ENCODE results near the gene DTNB. TPM values are rescaled to one million over a fixed set of nuclear protein-coding genes. Genes with fewer than 3 reads are reported as not detected.
A peak's percentile ranks its signal among the peaks of the same experiment; 100 is the strongest.

Gene DTNB
- polyA plus RNA-seq, 1 of the 3 experiments (the other 2 are of a cell fraction) = 15.3 TPM

DNA sequence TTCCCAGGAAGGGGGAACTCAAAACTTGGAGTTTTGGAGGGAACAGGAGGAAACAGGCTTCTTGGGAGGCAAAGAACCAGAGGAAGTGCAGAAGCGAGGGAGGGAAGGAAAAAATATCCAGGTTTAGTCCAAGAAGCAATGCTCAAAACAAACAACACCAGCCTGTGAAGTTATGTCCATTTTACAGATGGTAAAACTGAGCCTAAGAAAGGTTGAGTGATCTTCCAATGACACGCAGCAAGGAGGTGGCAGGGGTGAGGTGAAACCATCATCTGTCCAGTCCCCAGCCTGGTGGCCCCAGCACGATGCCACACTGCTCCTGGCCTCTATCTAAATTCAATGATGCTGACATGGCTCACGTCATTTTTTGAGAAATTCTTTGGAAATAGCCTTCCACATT is 342.4 kb downstream of the DTNB start:
- no peaks in the 10 kb centered on the region for H3K27me3 ChIP-seq (ENCODE audit: insufficient read depth)
- H3K79me2 ChIP-seq (ENCODE audit: insufficient read depth) = peaks cover 12% of the 10 kb centered on the region
- no peaks in the 10 kb centered on the region for H3F3A ChIP-seq (replicated peaks; ENCODE audit: insufficient read depth)
- no peak overlapping the region for H3K9ac ChIP-seq
- H3K36me3 ChIP-seq (replicated peaks in 1 of 2; ENCODE audit: control insufficient read depth in 1 of 2, insufficient read depth in 2 of 2, low read length in 1 of 2) = peaks cover 0 to 13% of the 10 kb centered on the region in 2 experiments
- no peak overlapping the region for H3K4me3 ChIP-seq (ENCODE audit: low read depth in 2 of 2, low read length in 1 of 2)
- CTCF ChIA-PET = interaction anchor here (1.3 to 11.3 kb wide), 3 partner anchors 22 to 103 kb away, joined by 3 to 117 read pairs (median 10); no protein-coding TSS in a partner anchor
- no peak for DNase-seq
- 86% methylated on average over 4 of the region's 4 CpGs for WGBS (ENCODE audit: low lambda C conversion rate)
- H3K4me1 ChIP-seq (ENCODE audit: control insufficient read depth in 1 of 2, insufficient read depth in 2 of 2, low read depth in 1 of 2, low read length in 1 of 2) = peaks cover 0 to 58% of the 10 kb centered on the region in 2 experiments; a peak in 2 of 4 replicates
- no peak overlapping the region for H3K4me2 ChIP-seq
- H3K9me2 ChIP-seq = no peaks in the 10 kb centered on the region
- TF ChIP-seq TEAD4 (IDR thresholded peaks at IDR 0.05; ENCODE audit: borderline replicate concordance, insufficient read depth) = no peak
- TF ChIP-seq JUND (IDR thresholded peaks at IDR 0.05) = no peak
- TF ChIP-seq FOXJ3 (CRISPR knock-in tag; IDR thresholded peaks at IDR 0.05) = no peak
- TF ChIP-seq RFX5 (IDR thresholded peaks at IDR 0.05; ENCODE audit: low read length) = no peak
- TF ChIP-seq, protein P1, sequence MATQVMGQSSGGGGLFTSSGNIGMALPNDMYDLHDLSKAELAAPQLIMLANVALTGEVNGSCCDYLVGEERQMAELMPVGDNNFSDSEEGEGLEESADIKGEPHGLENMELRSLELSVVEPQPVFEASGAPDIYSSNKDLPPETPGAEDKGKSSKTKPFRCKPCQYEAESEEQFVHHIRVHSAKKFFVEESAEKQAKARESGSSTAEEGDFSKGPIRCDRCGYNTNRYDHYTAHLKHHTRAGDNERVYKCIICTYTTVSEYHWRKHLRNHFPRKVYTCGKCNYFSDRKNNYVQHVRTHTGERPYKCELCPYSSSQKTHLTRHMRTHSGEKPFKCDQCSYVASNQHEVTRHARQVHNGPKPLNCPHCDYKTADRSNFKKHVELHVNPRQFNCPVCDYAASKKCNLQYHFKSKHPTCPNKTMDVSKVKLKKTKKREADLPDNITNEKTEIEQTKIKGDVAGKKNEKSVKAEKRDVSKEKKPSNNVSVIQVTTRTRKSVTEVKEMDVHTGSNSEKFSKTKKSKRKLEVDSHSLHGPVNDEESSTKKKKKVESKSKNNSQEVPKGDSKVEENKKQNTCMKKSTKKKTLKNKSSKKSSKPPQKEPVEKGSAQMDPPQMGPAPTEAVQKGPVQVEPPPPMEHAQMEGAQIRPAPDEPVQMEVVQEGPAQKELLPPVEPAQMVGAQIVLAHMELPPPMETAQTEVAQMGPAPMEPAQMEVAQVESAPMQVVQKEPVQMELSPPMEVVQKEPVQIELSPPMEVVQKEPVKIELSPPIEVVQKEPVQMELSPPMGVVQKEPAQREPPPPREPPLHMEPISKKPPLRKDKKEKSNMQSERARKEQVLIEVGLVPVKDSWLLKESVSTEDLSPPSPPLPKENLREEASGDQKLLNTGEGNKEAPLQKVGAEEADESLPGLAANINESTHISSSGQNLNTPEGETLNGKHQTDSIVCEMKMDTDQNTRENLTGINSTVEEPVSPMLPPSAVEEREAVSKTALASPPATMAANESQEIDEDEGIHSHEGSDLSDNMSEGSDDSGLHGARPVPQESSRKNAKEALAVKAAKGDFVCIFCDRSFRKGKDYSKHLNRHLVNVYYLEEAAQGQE (IDR thresholded peaks at IDR 0.05; ENCODE audit: low read depth, low read length) = no peak
- no peak for TF ChIP-seq SMC3 (IDR thresholded peaks at IDR 0.05; ENCODE audit: low read depth, low read length)
- no peak for TF ChIP-seq GATA2 (CRISPR knock-in tag; IDR thresholded peaks at IDR 0.05)
- TF ChIP-seq, protein P2, sequence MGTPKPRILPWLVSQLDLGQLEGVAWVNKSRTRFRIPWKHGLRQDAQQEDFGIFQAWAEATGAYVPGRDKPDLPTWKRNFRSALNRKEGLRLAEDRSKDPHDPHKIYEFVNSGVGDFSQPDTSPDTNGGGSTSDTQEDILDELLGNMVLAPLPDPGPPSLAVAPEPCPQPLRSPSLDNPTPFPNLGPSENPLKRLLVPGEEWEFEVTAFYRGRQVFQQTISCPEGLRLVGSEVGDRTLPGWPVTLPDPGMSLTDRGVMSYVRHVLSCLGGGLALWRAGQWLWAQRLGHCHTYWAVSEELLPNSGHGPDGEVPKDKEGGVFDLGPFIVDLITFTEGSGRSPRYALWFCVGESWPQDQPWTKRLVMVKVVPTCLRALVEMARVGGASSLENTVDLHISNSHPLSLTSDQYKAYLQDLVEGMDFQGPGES (IDR thresholded peaks at IDR 0.05; ENCODE audit: low read depth, low read length) = no peak
- no peak for TF ChIP-seq RAD21 (IDR thresholded peaks at IDR 0.05; ENCODE audit: low read length)
- TF ChIP-seq ELF1 (IDR thresholded peaks at IDR 0.05) = no peak
- TF ChIP-seq RCOR1 (IDR thresholded peaks at IDR 0.05; ENCODE audit: low read length) = no peak
- POLR2A ChIA-PET = interaction anchor here (1.8 kb wide), 1 partner anchor 16 kb away, joined by 6 read pairs; no protein-coding TSS in a partner anchor
- H3K9me3 ChIP-seq = peaks cover 8% of the 10 kb centered on the region; the same call in 1 of the 2 replicates
- H2AFZ ChIP-seq (ENCODE audit: low read depth) = no peak overlapping the region
- peaks cover 55% of the 10 kb centered on the region for H4K20me1 ChIP-seq (ENCODE audit: insufficient read depth)
- peak overlapping the region in 1 of 2 experiments; percentile 51; a peak in 1 of 4 replicates for H3K27ac ChIP-seq (ENCODE audit: low read depth in 2 of 2, low read length in 1 of 2)

DNA sequence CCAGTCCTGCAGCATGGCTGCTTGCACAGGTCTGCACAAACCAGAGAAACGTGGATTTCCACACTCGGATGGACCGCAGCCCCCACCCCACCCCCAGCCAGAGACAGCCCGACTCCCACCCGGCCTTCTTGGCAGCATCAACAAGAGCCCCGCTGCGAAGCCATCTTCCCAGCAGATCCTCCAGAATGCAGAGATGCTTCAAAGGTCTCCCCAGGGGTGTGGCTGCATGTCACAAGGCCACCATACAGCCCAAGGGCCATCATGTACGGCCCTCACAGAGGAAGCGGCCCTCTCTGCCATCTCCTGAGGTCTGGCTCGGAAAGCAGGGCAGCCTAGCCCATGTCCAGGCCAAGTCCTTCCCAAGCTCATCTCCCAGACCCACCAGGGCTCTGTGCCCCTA is 343.1 kb downstream of the DTNB start:
- 89% methylated on average over 7 of the region's 10 CpGs for WGBS (ENCODE audit: low lambda C conversion rate)
- Histone ChIP-seq H3K27ac (ENCODE audit: low read depth in 2 of 2, low read length in 1 of 2) (peak overlapping the region in 1 of 2 experiments; percentile 51; a peak in 1 of 4 replicates), H4K20me1 (ENCODE audit: insufficient read depth) (peaks cover 51% of the 10 kb centered on the region), H3K9me2 (no peaks in the 10 kb centered on the region), H3F3A (replicated peaks; ENCODE audit: insufficient read depth) (no peaks in the 10 kb centered on the region), H3K36me3 (replicated peaks in 1 of 2; ENCODE audit: control insufficient read depth in 1 of 2, insufficient read depth in 2 of 2, low read length in 1 of 2) (peaks cover 0 to 13% of the 10 kb centered on the region in 2 experiments), H3K9ac (no peak overlapping the region), H3K4me2 (no peak overlapping the region), H3K4me1 (ENCODE audit: control insufficient read depth in 1 of 2, insufficient read depth in 2 of 2, low read depth in 1 of 2, low read length in 1 of 2) (peaks cover under 1 to 56% of the 10 kb centered on the region in 2 experiments; a peak in 2 of 4 replicates), H3K79me2 (ENCODE audit: insufficient read depth) (peaks cover 11% of the 10 kb centered on the region), H3K9me3 (peaks cover 8% of the 10 kb centered on the region; the same call in 1 of the 2 replicates), H2AFZ (ENCODE audit: low read depth) (no peak overlapping the region), H3K27me3 (ENCODE audit: insufficient read depth) (no peaks in the 10 kb centered on the region), H3K4me3 (ENCODE audit: low read depth in 2 of 2, low read length in 1 of 2) (no peak overlapping the region)
- ChIA-PET POLR2A (no interaction called here), CTCF (interaction anchor here (11.3 kb wide), 1 partner anchor 22 kb away, joined by 117 read pairs; no protein-coding TSS in a partner anchor)
- DNase-seq = peak; percentile 35
- TF ChIP-seq, protein P3, sequence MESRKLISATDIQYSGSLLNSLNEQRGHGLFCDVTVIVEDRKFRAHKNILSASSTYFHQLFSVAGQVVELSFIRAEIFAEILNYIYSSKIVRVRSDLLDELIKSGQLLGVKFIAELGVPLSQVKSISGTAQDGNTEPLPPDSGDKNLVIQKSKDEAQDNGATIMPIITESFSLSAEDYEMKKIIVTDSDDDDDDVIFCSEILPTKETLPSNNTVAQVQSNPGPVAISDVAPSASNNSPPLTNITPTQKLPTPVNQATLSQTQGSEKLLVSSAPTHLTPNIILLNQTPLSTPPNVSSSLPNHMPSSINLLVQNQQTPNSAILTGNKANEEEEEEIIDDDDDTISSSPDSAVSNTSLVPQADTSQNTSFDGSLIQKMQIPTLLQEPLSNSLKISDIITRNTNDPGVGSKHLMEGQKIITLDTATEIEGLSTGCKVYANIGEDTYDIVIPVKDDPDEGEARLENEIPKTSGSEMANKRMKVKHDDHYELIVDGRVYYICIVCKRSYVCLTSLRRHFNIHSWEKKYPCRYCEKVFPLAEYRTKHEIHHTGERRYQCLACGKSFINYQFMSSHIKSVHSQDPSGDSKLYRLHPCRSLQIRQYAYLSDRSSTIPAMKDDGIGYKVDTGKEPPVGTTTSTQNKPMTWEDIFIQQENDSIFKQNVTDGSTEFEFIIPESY (IDR thresholded peaks at IDR 0.05; ENCODE audit: borderline replicate concordance, low read depth) = no peak
- no peak for TF ChIP-seq YY1 (IDR thresholded peaks at IDR 0.05; ENCODE audit: low read depth)
- no peak for TF ChIP-seq GATA2 (CRISPR knock-in tag; IDR thresholded peaks at IDR 0.05)
- TF ChIP-seq TEAD4 (IDR thresholded peaks at IDR 0.05; ENCODE audit: borderline replicate concordance, insufficient read depth) = no peak
- no peak for TF ChIP-seq FOXM1 (IDR thresholded peaks at IDR 0.05; ENCODE audit: low read depth)
- no peak for TF ChIP-seq RFX5 (IDR thresholded peaks at IDR 0.05; ENCODE audit: low read length)
- no peak for TF ChIP-seq MEF2A (IDR thresholded peaks at IDR 0.05; ENCODE audit: borderline replicate concordance, low read depth)
- TF ChIP-seq NFIC (IDR thresholded peaks at IDR 0.05; ENCODE audit: borderline replicate concordance) = no peak
- TF ChIP-seq NRF1 (IDR thresholded peaks at IDR 0.05; ENCODE audit: low read depth, low read length) = no peak
- no peak for TF ChIP-seq SIN3A (IDR thresholded peaks at IDR 0.05; ENCODE audit: borderline replicate concordance, low read depth, low read length)
- no peak for TF ChIP-seq TCF12 (IDR thresholded peaks at IDR 0.05)
- no peak for TF ChIP-seq EP300 (IDR thresholded peaks at IDR 0.05; ENCODE audit: borderline replicate concordance in 1 of 2, low read depth in 1 of 2, low read length in 1 of 2)
- TF ChIP-seq, protein P4, sequence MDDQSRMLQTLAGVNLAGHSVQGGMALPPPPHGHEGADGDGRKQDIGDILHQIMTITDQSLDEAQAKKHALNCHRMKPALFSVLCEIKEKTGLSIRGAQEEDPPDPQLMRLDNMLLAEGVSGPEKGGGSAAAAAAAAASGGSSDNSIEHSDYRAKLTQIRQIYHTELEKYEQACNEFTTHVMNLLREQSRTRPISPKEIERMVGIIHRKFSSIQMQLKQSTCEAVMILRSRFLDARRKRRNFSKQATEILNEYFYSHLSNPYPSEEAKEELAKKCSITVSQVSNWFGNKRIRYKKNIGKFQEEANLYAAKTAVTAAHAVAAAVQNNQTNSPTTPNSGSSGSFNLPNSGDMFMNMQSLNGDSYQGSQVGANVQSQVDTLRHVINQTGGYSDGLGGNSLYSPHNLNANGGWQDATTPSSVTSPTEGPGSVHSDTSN (IDR thresholded peaks at IDR 0.05) = no peak

All from SK-N-SH (cell line).